ENCODE results near the gene FBXL4. TPM values are rescaled to one million over a fixed set of nuclear protein-coding genes. Genes with fewer than 3 reads are reported as not detected.
A peak's percentile ranks its signal among the peaks of the same experiment; 100 is the strongest.

The FBXL4 gene
- polyA plus RNA-seq, 1 donor (not counting 4 experiments of a cell fraction or from before 2014, with no cell fraction given), result 19.9 TPM

- TF ChIP-seq CTCF (optimal IDR thresholded peaks at IDR 0.05 in 1 of 3, IDR thresholded peaks at IDR 0.05 in 1 of 3, conservative IDR thresholded peaks at IDR 0.05 in 1 of 3; ENCODE audit: extremely low read depth in 1 of 3, insufficient read depth in 2 of 3, low read length in 3 of 3) (no peak), EZH2 (IDR thresholded peaks at IDR 0.05; ENCODE audit: low read length) (no peak)
- no peaks in the 10 kb centered on the region for H3K27me3 ChIP-seq (ENCODE audit: control insufficient read depth, extremely low read depth, insufficient read depth, low read length)
- H3K4me1 ChIP-seq (ENCODE audit: control insufficient read depth, extremely low read depth, insufficient read depth, low read length), result no peaks in the 10 kb centered on the region
- no peaks in the 10 kb centered on the region for H3K79me2 ChIP-seq (ENCODE audit: control insufficient read depth, insufficient read depth, low read length)
- no peaks in the 10 kb centered on the region for H3K9me3 ChIP-seq (ENCODE audit: control insufficient read depth, low read depth, low read length)
- H3K27ac ChIP-seq (ENCODE audit: control insufficient read depth, insufficient read depth, low read length), result no peak overlapping the region
- FAIRE-seq (peak; percentile 90), DNase-seq (ENCODE audit: low read depth, low spot score) (no peak)
- H3K9ac ChIP-seq (ENCODE audit: control insufficient read depth, extremely low read depth, insufficient read depth, low read length), result no peak overlapping the region
- peak overlapping the region; percentile 70 for H2AFZ ChIP-seq (ENCODE audit: control insufficient read depth, low read length)
- H3K4me2 ChIP-seq (ENCODE audit: control insufficient read depth, extremely low read depth, insufficient read depth, low read depth, low read length), result no peak overlapping the region
- H3K9me1 ChIP-seq (ENCODE audit: control insufficient read depth, extremely low read depth, insufficient read depth, low read length), result no peaks in the 10 kb centered on the region
- no peaks in the 10 kb centered on the region for H4K20me1 ChIP-seq (ENCODE audit: control insufficient read depth, extremely low read depth, insufficient read depth, low read length)
- dilution Hi-C loops (cut with MboI; ENCODE audit: extremely low pct_ligation_motif_present, low sequenced_read_pairs), result no loop called here
- peaks cover 0 to 3% of the 10 kb centered on the region in 2 experiments for H3K36me3 ChIP-seq (ENCODE audit: control insufficient read depth in 2 of 2, extremely low read depth in 1 of 2, insufficient read depth in 2 of 2, low read length in 2 of 2)
- H3K4me3 ChIP-seq (ENCODE audit: control insufficient read depth in 2 of 3, extremely low read depth in 1 of 3, insufficient read depth in 2 of 3, low read depth in 1 of 3, low read length in 3 of 3), result no peak overlapping the region
These were observed 83.2 kb downstream of the FBXL4 start for GRCh38 chr6:98864497-98864896.

GRCh38 chr6:98848539-98849242 lies 99.1 kb downstream of the FBXL4 start:
- no peak overlapping the region for H3K9ac ChIP-seq (ENCODE audit: control insufficient read depth, extremely low read depth, insufficient read depth, low read length)
- H3K9me1 ChIP-seq (ENCODE audit: control insufficient read depth, extremely low read depth, insufficient read depth, low read length), result no peaks in the 10 kb centered on the region
- H3K9me3 ChIP-seq (ENCODE audit: control insufficient read depth, low read depth, low read length), result no peaks in the 10 kb centered on the region
- H3K4me2 ChIP-seq (ENCODE audit: control insufficient read depth, extremely low read depth, insufficient read depth, low read depth, low read length), result no peak overlapping the region
- H3K27me3 ChIP-seq (ENCODE audit: control insufficient read depth, extremely low read depth, insufficient read depth, low read length), result peaks cover 56% of the 10 kb centered on the region
- DNase-seq (ENCODE audit: low read depth, low spot score) (no peak), FAIRE-seq (no peak)
- peak; percentile 18 for TF ChIP-seq EZH2 (IDR thresholded peaks at IDR 0.05; ENCODE audit: low read length)
- TF ChIP-seq CTCF (optimal IDR thresholded peaks at IDR 0.05 in 1 of 3, IDR thresholded peaks at IDR 0.05 in 1 of 3, conservative IDR thresholded peaks at IDR 0.05 in 1 of 3; ENCODE audit: extremely low read depth in 1 of 3, insufficient read depth in 2 of 3, low read length in 3 of 3), result no peak
- dilution Hi-C loops (cut with MboI; ENCODE audit: extremely low pct_ligation_motif_present, low sequenced_read_pairs), result no loop called here
- no peak overlapping the region for H2AFZ ChIP-seq (ENCODE audit: control insufficient read depth, low read length)
- no peak overlapping the region for H3K27ac ChIP-seq (ENCODE audit: control insufficient read depth, insufficient read depth, low read length)
- peaks cover 8% of the 10 kb centered on the region for H3K4me1 ChIP-seq (ENCODE audit: control insufficient read depth, extremely low read depth, insufficient read depth, low read length)
- H3K4me3 ChIP-seq (ENCODE audit: control insufficient read depth in 2 of 3, extremely low read depth in 1 of 3, insufficient read depth in 2 of 3, low read depth in 1 of 3, low read length in 3 of 3), result no peak overlapping the region
- no peaks in the 10 kb centered on the region for H3K36me3 ChIP-seq (ENCODE audit: control insufficient read depth in 2 of 2, extremely low read depth in 1 of 2, insufficient read depth in 2 of 2, low read length in 2 of 2)
- no peaks in the 10 kb centered on the region for H3K79me2 ChIP-seq (ENCODE audit: control insufficient read depth, insufficient read depth, low read length)
- no peaks in the 10 kb centered on the region for H4K20me1 ChIP-seq (ENCODE audit: control insufficient read depth, extremely low read depth, insufficient read depth, low read length)
